ENCODE results near the gene SMIM8.
A peak's percentile ranks its signal among the peaks of the same experiment; 100 is the strongest.

Gene SMIM8, protein sequence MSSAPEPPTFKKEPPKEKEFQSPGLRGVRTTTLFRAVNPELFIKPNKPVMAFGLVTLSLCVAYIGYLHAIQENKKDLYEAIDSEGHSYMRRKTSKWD

GRCh38 chr6:87322304-87323212 is at the start of gene SMIM8:
Gene SMIM8, plus strand, starts transcription at chr6:87322588. Its CDS starts 14,444 bp downstream, at chr6:87337032.
- no peaks in the 10 kb centered on the region for H3K9me2 ChIP-seq (replicated peaks; ENCODE audit: insufficient read depth, low read length)
- H3K4me3 ChIP-seq (ENCODE audit: low read length), result peak within 1 kb of the TSS; percentile 84
- peaks cover 5% of the 10 kb centered on the region for H3K4me1 ChIP-seq (ENCODE audit: low read length)
- no peaks in the 10 kb centered on the region for H3K27me3 ChIP-seq (replicated peaks; ENCODE audit: insufficient read depth, low read length)
- peaks cover 6% of the 10 kb centered on the region; the same call in 1 of the 2 replicates for H3K79me2 ChIP-seq (ENCODE audit: low read length)
- peak within 1 kb of the TSS; percentile 99 for H2AFZ ChIP-seq (ENCODE audit: low read length)
- no peaks in the 10 kb centered on the region for H3K9me3 ChIP-seq (replicated peaks; ENCODE audit: insufficient read depth, low read length)
- DNase-seq, result peak; percentile 86
- peak within 1 kb of the TSS; percentile 75 for H3K4me2 ChIP-seq (ENCODE audit: low read depth, low read length)
- no peaks in the 10 kb centered on the region for H4K20me1 ChIP-seq (ENCODE audit: insufficient read depth, low read length)
- peak within 1 kb of the TSS; percentile 77 for H3K9ac ChIP-seq (ENCODE audit: low read length)
- no peaks in the 10 kb centered on the region for H3K36me3 ChIP-seq (replicated peaks; ENCODE audit: insufficient read depth, low read length)
- no peak within 1 kb of the TSS; the same call in 1 of the 2 replicates for H3K27ac ChIP-seq (ENCODE audit: low read length)
- TF ChIP-seq EZH2phosphoT487 (IDR thresholded peaks at IDR 0.05; ENCODE audit: low read length) (no peak), EZH2 (optimal IDR thresholded peaks at IDR 0.05; ENCODE audit: low read depth, low read length) (no peak)
- TF ChIP-seq, protein P1, sequence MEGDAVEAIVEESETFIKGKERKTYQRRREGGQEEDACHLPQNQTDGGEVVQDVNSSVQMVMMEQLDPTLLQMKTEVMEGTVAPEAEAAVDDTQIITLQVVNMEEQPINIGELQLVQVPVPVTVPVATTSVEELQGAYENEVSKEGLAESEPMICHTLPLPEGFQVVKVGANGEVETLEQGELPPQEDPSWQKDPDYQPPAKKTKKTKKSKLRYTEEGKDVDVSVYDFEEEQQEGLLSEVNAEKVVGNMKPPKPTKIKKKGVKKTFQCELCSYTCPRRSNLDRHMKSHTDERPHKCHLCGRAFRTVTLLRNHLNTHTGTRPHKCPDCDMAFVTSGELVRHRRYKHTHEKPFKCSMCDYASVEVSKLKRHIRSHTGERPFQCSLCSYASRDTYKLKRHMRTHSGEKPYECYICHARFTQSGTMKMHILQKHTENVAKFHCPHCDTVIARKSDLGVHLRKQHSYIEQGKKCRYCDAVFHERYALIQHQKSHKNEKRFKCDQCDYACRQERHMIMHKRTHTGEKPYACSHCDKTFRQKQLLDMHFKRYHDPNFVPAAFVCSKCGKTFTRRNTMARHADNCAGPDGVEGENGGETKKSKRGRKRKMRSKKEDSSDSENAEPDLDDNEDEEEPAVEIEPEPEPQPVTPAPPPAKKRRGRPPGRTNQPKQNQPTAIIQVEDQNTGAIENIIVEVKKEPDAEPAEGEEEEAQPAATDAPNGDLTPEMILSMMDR (IDR thresholded peaks at IDR 0.05; ENCODE audit: low read length), result peak; percentile 98
- H3F3A ChIP-seq (ENCODE audit: insufficient read depth, low read length), result no peaks in the 10 kb centered on the region

- Histone ChIP-seq H3K9me3 (replicated peaks; ENCODE audit: insufficient read depth, low read length) (no peaks in the 10 kb centered on the region), H3K27me3 (replicated peaks; ENCODE audit: insufficient read depth, low read length) (no peaks in the 10 kb centered on the region), H3F3A (ENCODE audit: insufficient read depth, low read length) (no peaks in the 10 kb centered on the region), H3K9me2 (replicated peaks; ENCODE audit: insufficient read depth, low read length) (no peaks in the 10 kb centered on the region), H3K36me3 (replicated peaks; ENCODE audit: insufficient read depth, low read length) (no peaks in the 10 kb centered on the region), H3K4me1 (ENCODE audit: low read length) (no peaks in the 10 kb centered on the region), H3K9ac (ENCODE audit: low read length) (no peak overlapping the region), H2AFZ (ENCODE audit: low read length) (no peak overlapping the region), H4K20me1 (ENCODE audit: insufficient read depth, low read length) (no peaks in the 10 kb centered on the region), H3K79me2 (ENCODE audit: low read length) (no peaks in the 10 kb centered on the region), H3K27ac (ENCODE audit: low read length) (no peak overlapping the region), H3K4me2 (ENCODE audit: low read depth, low read length) (no peak overlapping the region), H3K4me3 (ENCODE audit: low read length) (no peak overlapping the region)
- TF ChIP-seq, protein P1 (IDR thresholded peaks at IDR 0.05; ENCODE audit: low read length), result no peak
- TF ChIP-seq EZH2phosphoT487 (IDR thresholded peaks at IDR 0.05; ENCODE audit: low read length) (no peak), EZH2 (optimal IDR thresholded peaks at IDR 0.05; ENCODE audit: low read depth, low read length) (no peak)
- DNase-seq, result no peak
Measured at GRCh38 chr6:87274660-87275274, 47.6 kb upstream of the SMIM8 start.

- H3K9ac ChIP-seq (ENCODE audit: low read length), result no peak overlapping the region
- no peak for DNase-seq
- H3K4me3 ChIP-seq (ENCODE audit: low read length), result no peak overlapping the region
- no peaks in the 10 kb centered on the region for H3K79me2 ChIP-seq (ENCODE audit: low read length)
- H3F3A ChIP-seq (ENCODE audit: insufficient read depth, low read length), result no peaks in the 10 kb centered on the region
- H3K9me3 ChIP-seq (replicated peaks; ENCODE audit: insufficient read depth, low read length), result no peaks in the 10 kb centered on the region
- H2AFZ ChIP-seq (ENCODE audit: low read length), result no peak overlapping the region
- H3K36me3 ChIP-seq (replicated peaks; ENCODE audit: insufficient read depth, low read length), result no peaks in the 10 kb centered on the region
- H4K20me1 ChIP-seq (ENCODE audit: insufficient read depth, low read length), result no peaks in the 10 kb centered on the region
- no peaks in the 10 kb centered on the region for H3K4me1 ChIP-seq (ENCODE audit: low read length)
- TF ChIP-seq, protein P1 (IDR thresholded peaks at IDR 0.05; ENCODE audit: low read length), result no peak
- TF ChIP-seq EZH2 (optimal IDR thresholded peaks at IDR 0.05; ENCODE audit: low read depth, low read length), result no peak
- no peak for TF ChIP-seq EZH2phosphoT487 (IDR thresholded peaks at IDR 0.05; ENCODE audit: low read length)
- no peak overlapping the region for H3K27ac ChIP-seq (ENCODE audit: low read length)
- H3K27me3 ChIP-seq (replicated peaks; ENCODE audit: insufficient read depth, low read length), result no peaks in the 10 kb centered on the region
- H3K4me2 ChIP-seq (ENCODE audit: low read depth, low read length), result no peak overlapping the region
- H3K9me2 ChIP-seq (replicated peaks; ENCODE audit: insufficient read depth, low read length), result no peaks in the 10 kb centered on the region
Measured at GRCh38 chr6:87276624-87277023, 45.8 kb upstream of the SMIM8 start.
